ENCODE measurements around the gene GPR151. TPM values are rescaled to one million over a fixed set of nuclear protein-coding genes. Genes with fewer than 3 reads are reported as not detected.

GPR151 gene
- total RNA-seq, 2 experiments from 2014 or later, result not detected

DNA sequence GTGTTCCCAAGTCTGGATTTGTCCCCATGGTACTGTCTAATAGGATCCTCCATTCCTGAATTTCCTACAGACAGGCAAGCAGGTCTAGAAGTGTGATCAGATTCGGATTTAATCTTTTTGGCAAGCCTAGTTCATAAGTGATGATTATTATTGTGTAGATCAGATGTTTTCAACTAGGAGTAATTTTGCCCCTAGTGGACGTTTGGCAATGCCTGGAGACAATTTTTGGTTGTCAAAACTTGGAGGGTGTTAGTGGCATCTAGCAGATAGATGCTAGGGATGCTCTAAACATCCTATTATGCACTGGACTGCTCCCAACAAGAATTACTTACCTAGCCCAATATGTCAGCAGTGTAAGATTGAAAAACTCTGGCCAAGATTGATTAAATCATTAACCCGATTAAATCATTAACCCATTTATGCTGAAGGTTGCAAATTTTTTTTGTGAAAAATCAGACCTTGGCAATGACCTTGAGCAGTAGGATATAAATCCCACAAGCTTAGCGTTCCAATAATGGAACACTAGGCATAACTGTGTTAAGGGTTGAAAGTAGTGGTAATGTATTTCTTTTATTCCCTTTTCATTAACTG is 40.7 kb downstream of the GPR151 start:
- Histone ChIP-seq H3K27ac (ENCODE audit: low read depth, low read length, poor library complexity, severe bottlenecking) (no peak overlapping the region), H4K20me1 (ENCODE audit: insufficient read depth, low read length) (peaks cover 12% of the 10 kb centered on the region; the same call in 1 of the 2 replicates), H3K4me2 (ENCODE audit: low read length) (no peak overlapping the region), H3K79me2 (ENCODE audit: insufficient read depth, low read depth, low read length) (peaks cover 37% of the 10 kb centered on the region; the same call in 1 of the 2 replicates), H3K9me3 (ENCODE audit: low read length) (no peaks in the 10 kb centered on the region), H3K9me2 (ENCODE audit: insufficient read depth, low read length) (no peaks in the 10 kb centered on the region), H3K4me1 (ENCODE audit: insufficient read depth, low read length, poor library complexity, severe bottlenecking) (peaks cover 9% of the 10 kb centered on the region), H3K4me3 (ENCODE audit: low read depth, low read length, poor library complexity, severe bottlenecking) (no peak overlapping the region), H2AFZ (ENCODE audit: low read length) (no peak overlapping the region), H3K36me3 (ENCODE audit: insufficient read depth, low read length) (peaks cover 100% of the 10 kb centered on the region)
- DNase-seq (ENCODE audit: low spot score), result peak; percentile 5
- CTCF ChIA-PET (ENCODE audit: unreplicated experiment), result no interaction called here
- TF ChIP-seq, protein P1, sequence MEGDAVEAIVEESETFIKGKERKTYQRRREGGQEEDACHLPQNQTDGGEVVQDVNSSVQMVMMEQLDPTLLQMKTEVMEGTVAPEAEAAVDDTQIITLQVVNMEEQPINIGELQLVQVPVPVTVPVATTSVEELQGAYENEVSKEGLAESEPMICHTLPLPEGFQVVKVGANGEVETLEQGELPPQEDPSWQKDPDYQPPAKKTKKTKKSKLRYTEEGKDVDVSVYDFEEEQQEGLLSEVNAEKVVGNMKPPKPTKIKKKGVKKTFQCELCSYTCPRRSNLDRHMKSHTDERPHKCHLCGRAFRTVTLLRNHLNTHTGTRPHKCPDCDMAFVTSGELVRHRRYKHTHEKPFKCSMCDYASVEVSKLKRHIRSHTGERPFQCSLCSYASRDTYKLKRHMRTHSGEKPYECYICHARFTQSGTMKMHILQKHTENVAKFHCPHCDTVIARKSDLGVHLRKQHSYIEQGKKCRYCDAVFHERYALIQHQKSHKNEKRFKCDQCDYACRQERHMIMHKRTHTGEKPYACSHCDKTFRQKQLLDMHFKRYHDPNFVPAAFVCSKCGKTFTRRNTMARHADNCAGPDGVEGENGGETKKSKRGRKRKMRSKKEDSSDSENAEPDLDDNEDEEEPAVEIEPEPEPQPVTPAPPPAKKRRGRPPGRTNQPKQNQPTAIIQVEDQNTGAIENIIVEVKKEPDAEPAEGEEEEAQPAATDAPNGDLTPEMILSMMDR (conservative IDR thresholded peaks at IDR 0.05; ENCODE audit: low read length), result peak; percentile 69
- TF ChIP-seq EZH2phosphoT487 (IDR thresholded peaks at IDR 0.05; ENCODE audit: borderline replicate concordance, low read depth, low read length), result no peak
- BruUV-seq (replicated peaks), result TSS peak; percentile 4
- POLR2A ChIA-PET, result interaction anchor here (3.4 kb wide), 1 partner anchor 8 kb away, joined by 10 read pairs; no protein-coding TSS in a partner anchor
- intact Hi-C loops (cut with micrococcal nuclease; ENCODE audit: unreplicated experiment), result no loop called here

DNA sequence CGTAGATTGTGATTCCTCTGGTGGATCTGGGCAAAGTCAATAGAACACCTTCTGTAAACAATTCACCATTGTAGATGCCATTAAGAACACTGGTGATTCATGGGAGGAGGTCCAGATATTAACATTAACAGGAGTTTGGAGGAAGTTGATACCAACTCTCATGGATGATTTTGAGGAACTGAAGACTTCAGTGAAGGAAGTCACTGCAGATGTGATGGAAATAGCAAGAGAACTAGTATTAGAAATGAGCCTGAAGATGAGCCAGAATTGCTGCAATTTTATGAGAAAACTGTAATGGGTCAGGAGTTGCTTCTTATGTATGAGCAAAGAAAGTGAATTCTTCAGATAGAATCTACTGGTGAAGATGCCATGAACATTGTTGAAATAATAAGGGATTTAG is 41.9 kb downstream of the GPR151 start:
- CTCF ChIA-PET (ENCODE audit: unreplicated experiment), result no interaction called here
- no TSS peak for BruUV-seq (replicated peaks)

More for the DNA sequence above, 41.9 kb downstream of the GPR151 start:
- TF ChIP-seq, protein P1 (conservative IDR thresholded peaks at IDR 0.05; ENCODE audit: low read length), result no peak
- TF ChIP-seq EZH2phosphoT487 (IDR thresholded peaks at IDR 0.05; ENCODE audit: borderline replicate concordance, low read depth, low read length), result no peak
- peaks cover 43% of the 10 kb centered on the region for H3K79me2 ChIP-seq (ENCODE audit: insufficient read depth, low read depth, low read length)
- H3K9me3 ChIP-seq (ENCODE audit: low read length), result no peaks in the 10 kb centered on the region
- H3K4me3 ChIP-seq (ENCODE audit: low read depth, low read length, poor library complexity, severe bottlenecking), result no peak overlapping the region
- no peak overlapping the region for H3K27ac ChIP-seq (ENCODE audit: low read depth, low read length, poor library complexity, severe bottlenecking)
- intact Hi-C loops (cut with micrococcal nuclease; ENCODE audit: unreplicated experiment), result no loop called here
- H3K4me1 ChIP-seq (ENCODE audit: insufficient read depth, low read length, poor library complexity, severe bottlenecking), result peaks cover 9% of the 10 kb centered on the region
- peak; percentile 15 for DNase-seq (ENCODE audit: low spot score)
- no peaks in the 10 kb centered on the region for H3K9me2 ChIP-seq (ENCODE audit: insufficient read depth, low read length)
- peaks cover 15% of the 10 kb centered on the region; the same call in 1 of the 2 replicates for H4K20me1 ChIP-seq (ENCODE audit: insufficient read depth, low read length)
- POLR2A ChIA-PET, result interaction anchor here (0.6 to 0.9 kb wide), 3 partner anchors 14 to 205 kb away, joined by 3 read pairs; no protein-coding TSS in a partner anchor
- no peak overlapping the region for H3K4me2 ChIP-seq (ENCODE audit: low read length)
- no peak overlapping the region for H2AFZ ChIP-seq (ENCODE audit: low read length)
- peaks cover 99% of the 10 kb centered on the region for H3K36me3 ChIP-seq (ENCODE audit: insufficient read depth, low read length)

All from OCI-LY7 (cell line).